NOMO-1 (cell line): ENCODE data around the gene CACNG6.

Experiments
- DNase-seq, 2 experiments: peaks; one replicate each; lab custom pipeline; 2025; ENCODE audit not compliant: unreplicated experiment in 2 of 2; lab: John Stamatoyannopoulos, UW

The CACNG6 gene

DNA sequence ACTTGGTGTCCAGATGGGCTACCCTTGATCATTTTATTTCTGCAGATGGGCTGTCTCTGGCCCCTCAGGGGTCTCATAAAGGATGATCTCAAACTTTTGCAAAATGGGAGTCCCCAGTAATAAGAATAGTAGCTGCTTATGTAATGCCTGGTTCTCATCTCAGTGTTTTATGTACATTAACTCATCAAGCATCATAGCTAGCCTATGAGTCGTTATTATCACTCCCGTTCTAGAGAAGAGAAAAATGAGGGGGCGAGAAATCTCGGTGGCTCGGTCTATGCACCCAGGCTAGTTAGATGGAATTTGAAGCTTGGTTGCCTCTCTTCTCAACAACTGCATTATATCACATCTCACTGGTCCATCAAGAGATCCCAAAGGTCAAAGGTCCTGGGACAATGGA lies 3.4 kb downstream of the CACNG6 start:
- DNase-seq, result no peak

DNA sequence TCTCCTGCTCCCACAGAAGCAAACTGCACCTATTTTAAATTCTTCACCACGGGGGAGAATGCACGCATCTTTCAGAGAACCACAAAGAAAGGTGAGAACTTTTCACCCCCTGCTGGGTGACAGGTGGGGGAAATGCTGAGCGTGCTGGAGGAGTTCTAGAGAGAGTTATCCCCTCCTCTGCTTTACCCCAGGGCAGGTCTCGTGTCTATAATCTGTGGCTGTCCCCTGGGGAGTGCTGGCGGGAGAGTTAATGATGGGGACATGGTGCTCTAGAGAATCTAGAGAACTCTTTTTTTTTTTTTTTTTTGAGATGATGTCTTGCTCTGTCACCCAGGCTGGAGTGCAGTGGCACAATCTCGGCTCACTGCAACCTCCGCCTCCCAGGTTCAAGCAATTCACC lies 6.8 kb downstream of the CACNG6 start:
- no peak for DNase-seq

DNA sequence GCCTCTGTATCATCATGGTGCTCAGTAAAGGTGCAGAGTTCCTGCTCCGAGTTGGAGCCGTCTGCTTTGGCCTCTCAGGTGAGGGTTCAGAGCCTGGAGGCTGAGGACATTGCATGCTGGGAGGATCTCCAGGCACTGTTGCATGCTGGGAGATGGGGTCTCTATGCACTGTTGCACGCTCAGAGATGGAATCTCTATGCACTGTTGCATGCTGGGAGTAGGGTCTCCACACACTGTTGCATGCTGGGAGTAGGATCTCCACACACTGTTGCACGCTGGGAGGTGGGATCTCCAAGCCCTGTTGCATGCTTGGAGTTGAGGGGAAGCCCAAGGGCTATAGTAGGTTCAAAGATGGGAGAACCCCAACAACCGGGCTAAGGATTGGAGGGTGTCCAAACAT lies 8.3 kb downstream of the CACNG6 start:
- no peak for DNase-seq

DNA sequence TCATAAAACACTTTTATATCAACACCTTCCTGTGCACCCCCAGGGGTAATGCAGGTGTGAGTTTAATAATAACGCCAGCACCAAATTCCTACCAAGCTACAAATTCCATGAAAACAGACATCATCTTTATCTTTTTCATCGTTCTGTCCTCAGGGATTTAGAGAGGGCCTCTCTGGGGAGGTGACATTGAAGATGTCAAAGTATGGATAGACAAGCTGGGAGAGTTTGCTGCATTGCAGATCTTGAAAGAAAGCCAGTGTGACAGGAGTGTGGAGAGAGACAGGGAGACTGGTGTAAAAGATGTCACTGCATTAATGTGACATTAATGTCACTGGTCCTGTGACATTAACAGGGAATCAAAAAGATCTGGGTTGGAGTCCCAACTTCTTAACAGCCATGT lies 10.1 kb downstream of the CACNG6 start:
- no peak for DNase-seq

DNA sequence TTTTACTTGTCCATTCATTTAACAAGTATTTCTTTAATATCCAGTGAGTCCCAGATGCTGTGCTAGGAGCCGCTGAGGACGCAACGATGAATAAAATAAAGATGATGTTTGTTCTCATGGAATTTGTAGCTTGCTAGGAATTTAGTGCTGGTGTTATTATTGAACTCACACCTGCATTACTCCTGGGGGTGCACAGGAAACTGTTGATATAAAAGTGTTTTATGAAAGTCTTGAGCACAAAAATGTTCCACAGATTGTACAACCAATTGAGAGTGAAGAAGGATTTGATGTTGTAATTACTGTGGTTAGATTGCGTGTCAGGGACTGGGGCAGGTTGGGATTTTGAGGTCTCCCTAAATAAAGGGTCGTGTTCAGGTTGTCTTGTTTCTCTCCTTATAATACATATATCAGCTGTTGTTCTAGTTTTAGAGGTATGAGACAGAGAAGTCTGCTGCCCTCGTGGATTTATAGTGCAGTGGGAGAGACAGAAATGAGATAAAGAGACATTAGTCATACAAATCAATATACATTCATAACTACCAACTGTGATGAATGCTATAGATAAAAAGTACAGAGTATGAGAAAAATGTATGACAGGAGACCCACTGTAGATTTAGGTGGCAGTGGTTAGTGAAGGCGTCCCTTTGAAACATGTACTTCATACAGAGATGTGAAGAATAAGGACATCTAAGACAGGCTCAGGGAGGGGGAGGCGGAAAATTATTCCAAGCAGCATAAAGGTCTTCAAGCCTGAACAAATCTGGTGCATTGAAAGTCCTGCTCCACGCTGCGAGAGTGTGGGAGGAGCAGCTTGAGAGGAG lies 11.3 kb downstream of the CACNG6 start:
- peak in 1 of 2 experiments; percentile 16 for DNase-seq

DNA sequence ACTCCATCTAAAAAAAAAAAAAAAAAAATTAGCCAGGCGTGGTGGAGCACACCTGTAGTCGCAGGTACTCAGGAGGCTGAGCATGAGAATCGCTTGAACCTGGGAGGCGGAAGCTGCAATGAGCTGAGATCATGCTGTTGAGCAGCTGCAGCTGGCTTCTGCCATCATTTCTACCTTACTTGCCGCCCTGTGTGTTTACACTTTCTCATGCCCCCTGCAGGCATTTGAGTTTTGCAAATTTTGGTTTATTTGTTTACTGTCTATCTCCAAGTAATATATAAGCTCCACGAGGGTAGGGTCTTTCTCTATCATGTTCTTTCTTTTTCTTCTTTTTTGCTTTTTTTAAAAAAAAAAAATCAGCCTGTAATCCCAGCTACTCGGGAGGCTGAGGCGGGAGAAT lies 18.0 kb downstream of the CACNG6 start:
- DNase-seq, result no peak

DNA sequence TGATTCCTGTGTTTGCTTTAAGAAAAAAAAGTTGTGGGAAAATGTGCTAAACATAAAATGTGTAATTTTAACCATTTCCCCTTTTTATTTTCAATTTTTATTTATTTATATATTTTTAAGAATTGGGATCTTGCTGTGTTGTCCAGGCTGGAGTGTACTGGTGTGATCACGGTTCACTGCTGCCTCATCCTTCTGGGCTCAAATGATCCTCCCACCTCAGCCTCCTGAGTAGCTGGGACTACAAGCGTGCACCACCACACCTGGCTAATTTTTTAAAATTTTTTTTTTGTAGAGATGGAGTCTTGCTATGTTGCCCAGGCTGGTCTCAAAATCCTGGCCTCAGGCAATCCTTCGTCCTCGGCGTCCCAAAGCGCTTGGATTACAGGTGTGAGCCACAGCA lies 19.0 kb downstream of the CACNG6 start:
- no peak for DNase-seq

DNA sequence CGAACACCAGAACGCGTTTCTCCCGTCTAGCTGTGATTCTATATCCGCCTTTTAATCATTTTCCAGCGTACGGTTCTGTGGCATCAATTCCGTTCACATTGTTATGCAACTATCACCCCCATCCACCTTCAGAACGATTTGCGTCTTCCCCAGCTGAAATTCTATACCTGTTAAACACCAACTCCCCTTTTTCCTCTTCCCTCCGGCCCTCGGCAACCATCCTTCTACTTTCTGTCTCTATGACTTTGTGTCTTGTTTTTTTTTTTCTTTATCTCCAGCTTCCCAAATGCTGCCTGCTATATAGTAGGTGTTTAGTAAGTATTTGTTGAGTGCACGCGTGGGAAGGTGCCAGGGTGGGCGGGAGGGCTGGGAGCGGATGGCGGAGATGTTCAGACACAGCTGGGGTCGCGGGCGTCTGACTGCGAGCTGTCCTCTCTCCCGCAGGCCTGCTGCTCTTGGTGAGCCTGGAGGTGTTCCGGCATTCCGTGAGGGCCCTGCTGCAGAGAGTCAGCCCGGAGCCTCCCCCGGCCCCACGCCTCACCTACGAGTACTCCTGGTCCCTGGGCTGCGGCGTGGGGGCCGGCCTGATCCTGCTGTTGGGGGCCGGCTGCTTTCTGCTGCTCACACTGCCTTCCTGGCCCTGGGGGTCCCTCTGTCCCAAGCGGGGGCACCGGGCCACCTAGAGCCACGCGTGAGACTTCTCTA lies 20.2 kb downstream of the CACNG6 start:
- no peak for DNase-seq

DNA sequence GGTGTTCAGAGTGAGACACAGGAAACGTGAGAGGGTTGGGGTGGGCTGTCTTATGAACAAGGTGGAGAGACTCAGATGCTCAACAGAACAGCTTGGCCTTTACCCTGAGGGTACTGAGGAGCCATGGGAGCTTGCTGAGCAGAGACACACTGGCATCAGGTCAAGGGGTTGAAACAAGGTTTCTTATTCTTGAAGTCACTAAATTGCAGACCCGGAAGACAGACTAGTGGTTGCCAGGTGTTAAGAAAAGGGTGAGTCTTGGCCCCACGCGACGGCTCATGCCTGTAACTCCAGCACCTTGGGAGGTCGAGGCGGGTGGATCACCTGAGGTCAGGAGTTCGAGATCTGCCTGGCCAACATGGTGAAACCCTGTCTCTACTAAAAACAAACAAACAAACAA lies 22.4 kb downstream of the CACNG6 start:
- DNase-seq, result no peak

DNA sequence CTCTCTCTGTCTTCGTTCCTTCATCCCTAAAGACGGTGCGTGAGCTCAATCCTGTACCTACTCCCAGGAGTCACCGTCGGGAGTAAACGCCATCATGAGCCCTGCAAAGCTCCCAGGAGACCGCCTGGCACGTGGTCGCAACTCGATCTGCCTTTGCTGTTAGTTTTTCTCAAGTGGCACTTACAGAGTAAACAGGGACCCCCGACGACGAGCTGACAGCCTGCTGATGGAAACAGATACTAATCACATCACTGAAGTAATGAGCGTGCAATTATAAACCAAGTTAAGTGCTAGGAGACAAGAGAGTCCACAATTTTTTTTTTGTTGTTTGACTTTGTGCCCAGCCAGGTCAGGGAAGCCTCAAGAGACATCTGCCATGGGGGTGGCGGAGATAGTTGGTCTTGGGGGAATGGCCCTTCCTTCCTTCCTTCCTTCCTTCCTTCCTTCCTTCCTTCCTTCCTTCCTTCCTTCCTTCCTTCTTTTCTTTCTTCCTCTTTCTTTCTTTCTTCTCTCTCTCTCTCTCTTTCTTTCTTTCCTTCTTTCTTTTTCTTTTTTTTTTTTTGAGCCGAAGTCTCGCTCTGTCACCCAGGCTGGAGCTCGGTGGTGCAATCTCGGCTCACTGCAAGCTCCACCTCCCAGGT lies 23.6 kb downstream of the CACNG6 start:
- DNase-seq, result no peak

DNA sequence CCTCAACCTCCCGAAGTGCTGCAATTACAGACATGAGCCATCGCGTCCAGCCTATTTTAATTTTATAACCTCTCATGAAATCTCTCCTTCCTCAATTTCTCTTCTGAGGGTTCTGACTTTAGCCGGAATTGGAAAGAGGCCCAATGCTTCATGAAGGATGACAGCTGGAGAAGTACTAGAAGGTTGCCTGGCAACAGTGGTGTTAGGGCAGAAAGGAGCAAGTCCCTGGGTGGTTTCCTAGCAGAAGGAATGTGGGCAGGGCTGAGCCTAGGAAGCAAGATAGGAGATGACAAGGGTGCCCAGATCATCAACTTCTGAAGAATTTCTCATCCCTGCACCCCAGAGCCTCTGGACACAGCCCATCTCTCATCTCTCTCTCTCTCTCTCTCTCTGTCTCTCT lies 25.8 kb downstream of the CACNG6 start:
- DNase-seq, result peak; percentile 17 to 28

DNA sequence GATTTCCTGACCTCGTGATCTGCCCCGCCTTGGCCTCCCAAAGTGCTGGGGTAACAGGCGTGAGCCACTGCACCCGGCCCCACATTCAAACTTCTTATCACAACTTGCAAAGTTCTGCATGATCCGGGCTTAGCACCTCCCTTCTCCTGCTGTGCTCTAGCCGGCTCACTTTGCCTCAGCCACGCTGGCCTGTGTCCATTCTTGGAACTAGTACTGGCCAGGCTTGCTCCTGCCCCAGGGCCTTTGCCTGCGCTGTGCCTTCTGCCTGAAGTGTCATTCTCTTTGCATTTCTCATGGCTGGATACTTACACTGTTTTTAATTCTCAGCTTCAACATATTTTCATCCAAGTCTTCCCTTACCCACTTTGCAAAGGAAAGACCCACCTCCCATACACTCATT lies 29.9 kb downstream of the CACNG6 start:
- no peak for DNase-seq

DNA sequence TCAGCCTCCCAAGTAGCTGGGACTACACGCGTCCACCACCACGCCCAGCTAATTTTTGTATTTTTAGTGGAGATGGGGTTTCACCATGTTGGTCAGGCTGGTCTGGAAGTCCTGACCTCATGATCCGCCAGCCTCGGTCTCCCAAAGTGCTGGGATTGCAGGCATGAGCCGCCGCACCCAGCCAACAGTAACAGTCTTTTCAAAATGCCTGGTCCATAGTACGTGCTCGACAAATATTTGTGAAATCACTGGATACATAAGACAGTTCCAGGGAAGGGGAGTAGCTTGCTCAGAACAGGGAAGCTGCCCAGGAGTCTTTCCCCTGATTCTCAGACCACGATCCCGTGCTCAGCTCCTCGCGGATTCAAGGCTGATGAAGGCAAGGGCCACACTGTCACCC lies 30.5 kb downstream of the CACNG6 start:
- no peak for DNase-seq

DNA sequence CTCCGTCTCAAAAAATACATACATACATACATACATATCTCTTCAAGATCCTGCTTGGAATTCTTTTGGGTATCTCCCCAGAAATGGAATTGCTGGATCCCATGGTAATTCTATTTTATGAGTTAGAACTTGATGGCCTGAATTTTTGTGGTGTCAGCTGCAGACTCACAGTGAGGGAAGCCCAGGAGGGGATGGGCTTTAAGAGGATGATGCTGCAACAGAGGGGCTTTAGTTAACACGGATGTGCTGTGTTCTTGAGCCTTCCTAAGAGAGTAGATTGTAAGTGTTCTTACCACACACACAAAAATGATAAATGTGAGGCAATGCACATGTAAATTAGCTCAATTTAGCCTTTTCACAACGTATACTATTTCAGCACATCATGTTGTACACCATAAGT lies 31.8 kb downstream of the CACNG6 start:
- DNase-seq, result peak in 1 of 2 experiments; percentile 63

DNA sequence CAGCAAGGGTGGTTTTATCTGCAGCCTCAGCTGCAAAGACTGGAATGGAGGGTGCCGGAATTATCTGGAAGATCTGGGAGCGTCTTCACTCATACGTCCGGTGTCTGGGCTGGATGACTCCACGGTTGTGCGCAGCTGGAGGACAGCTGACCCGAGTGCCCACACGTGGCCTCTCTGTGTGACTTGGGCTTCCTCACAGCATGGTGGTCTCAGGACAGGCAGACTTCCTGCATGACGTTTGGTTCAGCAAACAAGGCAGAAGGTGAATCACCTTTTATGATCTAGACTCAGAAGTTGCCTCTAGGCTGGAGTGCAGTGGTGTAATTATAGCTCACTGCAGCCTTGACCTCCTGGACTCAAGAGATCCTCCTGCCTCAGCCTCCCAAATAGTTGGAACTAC lies 33.2 kb downstream of the CACNG6 start:
- no peak for DNase-seq

DNA sequence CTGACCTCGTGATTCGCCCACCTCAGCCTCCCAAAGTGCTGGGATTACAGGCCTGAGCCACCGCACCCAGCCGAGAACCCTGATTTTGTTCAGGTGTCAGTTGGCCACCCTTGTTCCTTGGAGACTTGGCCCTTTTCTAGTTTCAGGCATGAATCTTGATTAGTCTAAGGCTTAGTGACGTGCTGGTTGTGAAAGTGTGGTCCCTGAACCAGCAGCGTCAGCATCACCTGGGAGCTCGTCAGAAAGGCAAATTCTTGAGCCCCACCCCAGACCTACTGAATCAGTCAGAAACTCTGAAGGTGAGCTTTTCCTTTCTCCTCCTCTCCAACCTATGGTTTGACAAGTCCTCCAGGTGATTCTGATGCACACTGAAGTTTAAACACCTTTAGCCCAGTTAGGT lies 35.2 kb downstream of the CACNG6 start:
- DNase-seq, result no peak

DNA sequence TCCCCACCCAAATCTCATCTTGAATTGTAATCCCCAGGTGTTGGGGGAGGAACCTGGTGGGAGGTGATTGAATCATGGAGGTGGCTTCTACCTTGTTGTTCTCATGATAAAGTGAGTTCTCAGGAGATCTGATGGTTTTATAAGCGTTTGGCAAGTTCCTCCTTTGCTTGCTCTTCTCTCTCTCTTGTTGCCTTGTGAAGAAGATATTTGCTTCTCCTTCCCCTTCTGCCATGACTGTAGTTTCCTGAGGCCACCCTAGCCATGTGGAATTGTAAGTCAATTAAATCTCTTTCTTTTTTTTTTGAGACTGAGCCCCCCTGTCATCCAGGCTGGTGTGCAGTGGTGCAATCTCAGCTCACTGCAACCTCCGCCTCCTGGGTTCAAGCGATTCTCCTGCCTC lies 37.9 kb downstream of the CACNG6 start:
- peak; percentile 30 to 50 for DNase-seq

DNA sequence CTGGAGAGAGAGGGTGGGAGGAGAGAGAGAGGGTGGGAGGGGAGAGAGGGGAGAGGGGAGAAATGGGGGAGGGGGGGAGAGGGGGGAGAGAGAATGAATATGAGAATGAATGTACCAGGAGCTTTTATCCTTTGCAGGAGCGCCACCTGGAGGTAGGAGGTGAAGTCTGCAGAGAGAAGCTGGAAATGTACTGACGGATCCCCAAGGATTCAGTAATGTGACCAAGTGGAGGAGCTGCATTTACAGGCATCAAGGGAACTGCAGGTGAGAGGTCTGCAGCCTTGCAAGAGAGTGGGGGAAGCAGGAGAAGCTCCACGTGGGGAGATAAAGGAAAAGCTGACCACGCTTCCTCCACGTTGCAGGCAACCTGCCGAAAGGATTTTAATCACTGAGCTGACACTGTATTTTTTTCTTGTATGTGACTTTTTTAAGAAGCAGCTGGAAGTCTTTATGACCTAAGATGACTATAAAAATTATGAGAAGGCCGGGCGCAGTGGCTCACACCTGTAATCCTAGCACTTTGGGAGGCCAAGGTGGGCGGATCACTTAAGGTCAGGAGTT lies 38.6 kb downstream of the CACNG6 start:
- DNase-seq, result peak in 1 of 2 experiments; percentile 29

DNA sequence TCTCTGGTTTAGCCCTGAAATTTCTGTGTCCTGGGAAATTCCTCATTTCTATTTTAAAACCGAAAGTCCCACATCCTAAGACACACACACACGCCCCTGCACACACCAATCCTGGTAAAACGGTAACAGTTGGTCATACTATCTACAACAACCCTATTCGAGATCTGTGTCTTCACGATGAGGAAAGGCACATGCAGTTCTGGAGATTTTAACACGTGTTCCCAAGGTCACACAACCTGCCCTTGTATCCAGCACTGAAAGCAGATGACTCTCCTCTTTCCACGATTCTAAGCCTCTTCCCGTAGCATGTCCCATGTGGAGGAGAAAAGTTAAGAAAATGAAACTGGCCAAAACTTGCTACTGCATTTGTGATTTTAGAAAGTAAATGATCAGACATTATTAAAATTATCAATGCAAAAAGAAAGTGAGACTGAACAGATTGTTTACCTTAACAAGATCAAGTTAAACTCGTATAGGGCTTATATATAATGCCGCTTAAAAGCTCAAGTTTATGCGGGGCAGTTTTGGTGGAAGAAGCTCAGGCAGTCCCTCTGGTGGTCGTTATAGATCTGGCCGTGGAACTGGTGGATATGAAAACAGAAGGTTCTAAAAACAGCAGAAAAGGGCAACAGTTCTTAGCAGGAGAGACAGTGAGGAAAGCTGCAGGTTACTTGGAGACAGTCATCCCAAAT lies 39.6 kb downstream of the CACNG6 start:
- peak; percentile 22 to 49 for DNase-seq

DNA sequence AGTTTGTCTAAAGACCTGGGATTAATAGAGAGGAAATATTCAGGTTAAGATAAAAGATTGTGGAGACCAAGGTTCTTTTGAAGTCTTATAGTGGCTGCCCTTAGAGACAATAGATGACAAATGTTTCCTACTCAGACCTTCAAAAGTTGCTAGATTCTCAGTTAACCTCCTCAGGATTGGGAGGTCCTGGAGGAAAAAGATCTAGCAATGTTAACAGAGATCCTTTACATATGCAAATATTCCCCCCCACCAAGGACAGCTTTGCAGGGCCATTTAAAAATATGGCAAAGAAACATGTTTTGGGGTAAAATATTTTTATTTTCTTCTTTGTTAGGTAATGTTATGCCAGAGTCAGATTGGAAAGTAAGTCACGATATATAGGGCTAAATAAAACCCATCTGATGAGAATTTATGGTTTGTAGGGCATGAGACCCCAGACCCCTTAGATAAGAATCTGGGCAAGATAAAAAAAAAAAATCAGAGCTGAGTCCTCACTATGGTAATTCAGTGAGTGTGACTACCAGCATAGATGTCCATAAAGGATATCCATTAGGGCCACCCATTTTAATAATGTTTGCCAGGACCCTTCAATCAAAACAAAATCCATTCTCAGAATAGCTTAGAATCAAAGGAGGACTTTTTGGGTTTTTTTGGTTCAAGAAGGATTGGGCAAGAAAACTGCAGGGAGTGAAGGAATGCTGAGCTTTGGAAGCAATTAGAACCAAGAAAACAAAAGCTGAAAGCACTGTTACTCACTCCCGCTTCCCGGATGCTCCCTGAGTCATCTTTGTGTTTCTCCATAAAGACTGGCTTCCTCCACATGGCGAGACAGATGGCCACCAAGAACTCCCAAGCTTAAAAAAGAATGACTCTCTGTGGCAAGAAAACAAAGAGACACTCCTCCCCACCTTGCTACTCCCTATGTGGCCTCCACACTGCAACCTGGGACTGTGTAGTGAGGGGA lies 44.1 kb downstream of the CACNG6 start:
- no peak for DNase-seq
